ENCODE results near the gene TSPAN11.

TSPAN11 gene

DNA sequence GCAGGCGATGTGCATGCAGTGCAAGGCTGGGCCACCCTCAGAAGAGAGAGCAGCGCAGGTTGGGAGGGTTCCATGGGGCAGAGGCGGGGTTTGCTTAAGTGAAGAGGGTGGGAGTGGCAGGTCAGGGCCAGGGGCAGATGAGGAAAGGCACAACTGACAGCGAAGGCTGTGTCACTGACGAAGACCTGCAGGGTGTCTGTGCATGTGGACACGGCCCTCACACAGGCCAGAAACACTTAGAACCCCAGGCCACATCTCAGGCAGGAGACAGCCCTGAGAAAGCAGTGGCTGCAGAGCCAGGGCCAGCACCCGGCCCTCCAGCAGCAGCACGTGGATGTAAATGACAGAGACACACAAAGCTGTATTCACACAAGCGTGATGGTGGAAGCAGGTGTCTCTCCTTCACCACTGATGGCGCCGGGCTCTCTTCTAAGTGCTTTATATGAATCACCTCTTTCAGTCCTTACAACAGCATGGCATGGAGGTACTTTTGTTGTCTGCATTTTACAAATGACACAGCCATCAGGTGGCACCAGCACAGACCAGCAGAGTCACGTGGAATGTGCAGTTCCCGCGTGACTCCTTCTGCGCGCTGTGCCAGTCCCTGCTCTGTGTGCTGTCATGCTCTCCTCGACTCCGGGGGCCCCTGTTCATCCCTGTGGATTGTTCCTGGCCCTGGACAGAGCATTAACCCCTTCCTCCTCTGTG lies 54.6 kb downstream of the TSPAN11 start:
- no peak for DNase-seq

- DNase-seq, result no peak
Observed at GRCh38 chr12:30982413-30982812, 55.9 kb downstream of the TSPAN11 start.

DNA sequence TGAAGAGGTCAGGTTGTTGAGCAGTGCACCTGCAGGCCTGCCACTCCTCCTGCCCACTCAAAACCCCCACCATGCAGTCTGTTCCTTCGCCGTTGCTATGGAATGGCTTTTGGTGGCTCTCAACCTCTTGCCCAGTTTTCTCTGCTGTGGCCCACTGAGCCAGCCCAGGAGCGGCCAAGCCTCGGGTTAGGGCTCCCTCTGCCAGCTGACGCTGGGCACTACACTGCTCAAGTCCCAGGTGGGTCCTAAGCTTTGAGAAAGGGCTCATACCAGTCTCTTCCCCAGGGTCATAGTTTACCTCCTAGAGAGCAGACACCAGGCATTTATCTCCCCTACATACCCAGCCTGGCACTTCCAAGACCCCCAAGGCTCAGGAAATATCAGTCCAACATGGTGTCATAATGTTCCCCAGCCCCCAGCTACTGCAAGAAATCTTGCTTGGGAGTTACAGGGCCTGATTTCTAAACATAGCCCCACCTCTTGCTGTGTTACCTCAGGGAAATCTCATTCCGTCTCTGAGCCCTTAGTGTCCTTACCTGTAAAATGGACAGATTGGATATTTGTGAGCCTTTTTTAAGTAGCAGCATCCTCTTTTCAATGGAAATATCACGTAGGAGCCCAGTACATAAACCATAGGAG lies 59.4 kb downstream of the TSPAN11 start:
- DNase-seq, result no peak

- no peak for DNase-seq
Observed at GRCh38 chr12:30988086-30988485, 61.5 kb downstream of the TSPAN11 start.

GRCh38 chr12:30988646-30989286 lies 62.2 kb downstream of the TSPAN11 start:
- DNase-seq, result no peak

- DNase-seq, result no peak
Observed at GRCh38 chr12:30989754-30990153, 63.2 kb downstream of the TSPAN11 start.

DNA sequence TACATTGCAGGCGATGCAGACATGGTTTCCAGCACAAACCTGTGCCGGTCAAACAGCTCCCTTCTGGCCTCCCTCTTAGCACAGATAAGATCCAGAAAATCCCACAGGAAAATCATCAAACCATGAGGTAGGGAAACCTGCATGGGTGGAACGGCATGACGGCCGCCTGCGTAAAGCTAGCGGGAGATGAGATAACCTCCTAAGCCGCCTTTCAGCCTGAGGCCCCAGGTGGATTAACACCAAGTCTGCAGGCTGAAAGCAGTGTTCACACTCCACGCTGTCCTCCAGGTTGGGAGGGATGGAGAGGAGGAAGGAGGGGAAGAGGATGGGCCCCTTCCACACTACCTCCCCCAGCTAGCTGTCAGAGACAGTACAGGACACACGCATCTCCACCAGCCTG lies 63.8 kb downstream of the TSPAN11 start:
- DNase-seq, result no peak

- DNase-seq, result no peak
Observed at GRCh38 chr12:30990776-30991175, 64.2 kb downstream of the TSPAN11 start.

DNA sequence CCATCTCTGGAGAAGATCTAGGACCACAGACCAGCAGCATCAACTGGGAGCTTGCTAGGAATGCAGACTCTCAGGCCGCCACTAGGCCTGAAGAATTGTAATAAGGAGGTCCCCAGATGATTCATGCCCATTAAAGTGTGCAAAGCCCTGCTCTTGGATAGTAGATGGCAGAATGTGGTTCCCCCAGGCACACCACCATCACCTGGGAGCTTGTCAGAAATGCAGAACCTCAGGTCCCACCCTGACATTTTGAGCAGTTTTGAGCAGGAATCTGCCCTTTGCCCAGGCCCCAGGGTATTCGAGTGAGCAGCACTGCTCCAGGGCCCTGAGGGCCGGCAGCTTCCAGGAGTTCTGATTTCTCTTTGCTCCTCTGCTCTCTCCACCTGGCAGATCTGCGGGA lies 64.9 kb downstream of the TSPAN11 start:
- no peak for DNase-seq

GRCh38 chr12:30992381-30992780 lies 65.8 kb downstream of the TSPAN11 start:
- no peak for DNase-seq

- no peak for DNase-seq
Observed at GRCh38 chr12:30993766-30994165, 67.2 kb downstream of the TSPAN11 start.

DNA sequence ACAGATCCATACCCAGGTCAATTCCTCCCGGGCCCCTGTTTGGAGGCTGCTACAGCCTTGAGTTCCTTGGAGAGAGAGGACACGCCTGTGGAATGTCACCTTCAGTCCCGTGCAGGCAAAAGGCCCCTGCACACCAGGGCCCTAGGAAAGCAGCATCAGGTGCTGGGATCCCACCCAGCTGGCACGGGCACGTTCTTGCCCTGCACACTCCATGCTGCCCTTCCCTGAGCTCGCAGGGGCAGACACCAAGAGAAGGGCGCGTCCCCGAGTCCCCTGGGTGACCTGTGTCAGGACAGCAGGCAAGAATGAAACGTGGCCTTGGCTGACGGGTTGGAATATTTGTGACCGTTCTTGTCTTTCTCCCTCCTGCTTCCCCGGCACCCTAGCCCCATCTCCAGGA lies 67.7 kb downstream of the TSPAN11 start:
- no peak for DNase-seq

- DNase-seq, result no peak
Observed at GRCh38 chr12:30996255-30996654, 69.7 kb downstream of the TSPAN11 start.

GRCh38 chr12:30996752-30997151 lies 70.2 kb downstream of the TSPAN11 start:
- no peak for DNase-seq

DNA sequence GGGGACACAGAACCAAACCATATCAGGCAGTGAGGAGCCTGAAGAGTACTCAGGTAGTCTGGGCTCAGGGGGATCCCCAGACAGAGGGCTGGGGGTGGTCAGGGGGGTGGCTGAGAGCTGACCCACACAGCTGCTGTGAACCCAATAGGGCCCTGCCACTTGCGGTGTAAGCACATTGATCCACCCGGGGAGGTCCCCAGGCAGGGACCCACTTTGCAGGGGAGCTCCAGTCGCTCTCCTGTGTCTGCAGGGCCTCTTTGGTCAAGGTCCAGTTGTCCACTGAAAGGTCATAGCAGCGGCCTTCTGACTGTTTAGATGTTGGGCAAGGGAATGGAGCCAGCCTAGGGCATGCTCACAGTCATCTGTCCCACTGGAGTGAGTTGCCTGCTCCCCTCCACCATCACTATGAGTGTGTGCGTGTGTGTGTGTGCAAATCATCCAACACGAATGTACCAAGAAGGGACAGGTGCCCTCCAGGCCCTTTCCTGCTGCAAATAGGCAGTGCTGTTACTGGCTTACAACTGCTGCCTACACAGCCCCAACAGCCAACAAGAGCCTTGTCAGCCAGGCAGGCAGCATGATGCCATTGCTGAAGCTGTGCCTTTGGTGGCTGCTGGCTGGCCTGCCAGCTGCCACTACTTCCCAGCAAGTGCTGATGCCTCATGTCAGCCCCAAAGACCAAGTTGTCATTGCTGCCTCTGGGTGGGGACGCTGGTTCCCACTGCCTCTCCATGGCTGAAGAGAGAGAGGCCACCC lies 71.3 kb downstream of the TSPAN11 start:
- DNase-seq, result no peak

DNA sequence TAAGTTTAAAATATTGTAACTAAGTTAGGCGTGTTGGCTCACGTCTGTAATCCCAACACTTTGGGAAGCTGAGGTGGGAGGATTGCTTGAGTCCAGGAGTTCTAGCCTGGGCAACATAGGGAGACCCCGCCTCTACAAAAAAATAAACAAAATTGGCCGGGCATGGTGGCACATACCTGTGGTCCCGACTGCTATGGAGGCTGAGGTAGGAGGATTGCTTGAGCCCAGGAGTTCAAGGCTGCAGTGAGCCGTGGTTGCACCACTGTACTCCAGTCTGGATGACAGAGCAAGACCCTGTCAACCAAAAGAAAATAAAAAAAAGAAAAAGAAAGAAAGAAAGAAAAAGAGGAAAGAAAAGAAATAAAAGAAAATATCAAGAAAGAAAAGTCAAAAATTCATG lies 72.5 kb downstream of the TSPAN11 start:
- DNase-seq, result no peak

DNA sequence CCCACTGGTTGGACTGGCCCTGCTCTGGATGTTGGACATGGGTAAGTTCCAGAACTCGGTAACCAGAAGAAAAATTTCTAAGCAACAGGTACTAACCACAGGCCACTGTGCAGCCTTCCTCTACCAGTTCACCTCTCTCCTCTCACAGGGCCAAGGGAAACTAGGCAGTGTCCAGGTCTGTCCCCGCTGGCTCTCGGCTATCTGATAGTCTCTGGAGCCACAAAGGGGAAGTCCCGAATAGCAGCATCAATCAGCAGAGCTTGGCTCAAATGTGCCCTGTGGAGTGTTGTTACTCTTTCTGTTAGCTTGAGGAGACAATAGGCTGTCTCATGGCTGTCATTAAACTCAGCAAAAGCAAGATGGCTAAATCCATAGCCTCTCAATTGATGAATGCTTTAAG lies 73.2 kb downstream of the TSPAN11 start:
- DNase-seq, result no peak

GRCh38 chr12:31000751-31001150 lies 74.2 kb downstream of the TSPAN11 start:
- DNase-seq, result no peak

GRCh38 chr12:31001581-31002360 lies 75.2 kb downstream of the TSPAN11 start:
- no peak for DNase-seq

- no peak for DNase-seq
Observed at GRCh38 chr12:31002361-31002725, 75.8 kb downstream of the TSPAN11 start.

DNA sequence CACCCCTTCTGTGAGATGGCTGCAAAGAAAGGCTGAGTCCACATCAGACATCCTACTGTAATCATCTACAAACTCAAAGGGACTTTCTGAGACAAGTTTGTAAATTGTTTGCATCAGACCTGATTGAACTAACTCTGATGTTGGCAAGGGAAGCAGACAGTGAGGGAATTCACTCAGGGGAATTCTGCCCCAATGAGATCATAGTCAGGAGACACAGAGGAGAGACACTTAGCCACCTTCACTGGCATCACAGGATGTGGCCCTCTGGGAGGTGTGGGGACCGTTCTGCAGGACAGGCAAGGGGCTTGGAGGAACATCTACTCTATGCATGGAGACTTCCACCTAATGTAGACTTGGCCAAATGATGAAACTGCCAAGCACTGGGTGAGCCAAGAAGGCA lies 76.5 kb downstream of the TSPAN11 start:
- DNase-seq, result no peak

DNA sequence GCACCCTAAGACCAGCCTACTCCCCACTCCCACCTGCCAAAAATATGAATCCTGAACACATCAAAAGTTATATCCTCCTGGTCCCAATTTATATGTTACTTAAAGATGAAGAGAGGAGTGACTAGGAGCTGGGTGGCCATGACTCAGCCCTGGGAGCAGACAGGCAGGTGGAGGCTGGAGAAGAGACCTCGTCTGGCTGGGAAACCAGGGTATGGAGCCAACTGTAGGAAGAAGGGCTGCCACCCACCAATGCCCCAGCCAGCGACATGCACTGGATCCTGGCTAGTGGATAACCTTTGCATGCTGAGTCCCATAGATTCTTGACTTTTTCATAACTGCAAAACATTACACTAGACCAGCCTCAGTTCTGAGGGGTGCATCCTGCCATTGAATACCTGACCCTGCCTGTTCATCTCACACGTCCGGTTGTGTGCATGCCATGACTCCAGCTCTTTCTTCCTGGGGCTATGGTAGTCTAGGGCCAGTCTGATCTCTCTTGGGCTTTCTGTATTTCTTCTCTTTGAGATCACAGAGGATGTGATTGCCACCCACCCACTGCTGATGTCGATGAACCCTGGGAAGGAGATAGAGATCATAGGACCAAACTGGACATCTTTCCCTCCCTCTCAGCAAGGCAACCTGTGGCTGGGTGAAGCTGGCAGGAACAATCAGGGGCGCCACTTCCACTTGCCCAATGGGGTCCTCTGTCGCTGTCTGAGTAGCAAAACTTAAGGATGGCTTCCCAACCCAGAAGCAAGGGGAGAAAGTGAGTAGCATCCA lies 77.5 kb downstream of the TSPAN11 start:
- no peak for DNase-seq
